Stimulated activated CD4-positive, alpha-beta T cell treated with anti-CD3 and anti-CD28 coated beads, Interleukin-4, amount 100 ng/mL, for 4 hours (primary cell): ENCODE results near the gene EYS.

Experiments
- DNase-seq, 2 experiments: peaks; one replicate each; pipeline ENCODE4 v3.0.0-alpha.2; 2020

The EYS gene

DNA sequence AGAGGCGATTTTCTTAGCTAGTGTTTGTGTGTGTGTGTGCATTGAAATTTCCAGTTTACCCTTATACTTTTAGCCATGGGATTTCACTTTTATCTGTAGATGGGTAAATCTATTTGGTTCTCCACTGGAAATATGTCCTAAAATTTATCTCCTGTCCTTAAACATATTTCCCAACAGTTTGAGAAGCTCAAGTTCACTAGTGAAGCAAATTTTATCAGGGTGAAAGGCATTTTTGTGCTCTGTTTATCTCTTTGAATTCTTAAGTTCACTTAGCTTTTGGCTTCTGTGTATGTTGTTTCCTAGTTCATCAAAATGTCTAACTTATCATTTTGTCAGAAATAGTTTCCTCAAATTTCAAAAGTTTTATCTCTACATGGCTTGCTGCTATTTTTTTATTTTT, 1509.8 kb downstream of the EYS start:
- DNase-seq, result no peak

- no peak for DNase-seq
Observed at GRCh38 chr6:64186592-64186991, 1520.4 kb downstream of the EYS start.

- DNase-seq, result no peak
Observed at GRCh38 chr6:64185621-64186020, 1521.4 kb downstream of the EYS start.

- no peak for DNase-seq
Observed at GRCh38 chr6:64175296-64175695, 1531.7 kb downstream of the EYS start.

DNA sequence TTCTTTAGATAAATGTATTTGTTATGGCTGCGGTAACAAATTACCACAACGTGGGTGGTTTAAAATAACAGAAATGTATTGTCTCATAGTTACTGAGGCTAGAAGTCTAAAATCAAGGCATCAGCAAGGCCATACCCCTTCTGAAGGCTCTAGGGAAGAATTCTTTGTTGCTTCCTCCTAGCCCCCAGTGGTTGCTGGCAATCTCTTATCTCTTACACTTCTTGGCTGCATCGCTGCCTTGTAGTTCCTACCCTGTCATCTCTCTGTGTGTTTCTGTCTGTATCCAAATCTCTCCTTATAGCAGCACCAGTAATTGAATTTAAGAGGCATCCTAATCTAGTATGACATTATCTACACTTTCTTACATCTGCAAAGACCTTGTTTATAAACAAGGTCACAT, 1536.7 kb downstream of the EYS start:
- no peak for DNase-seq

DNA sequence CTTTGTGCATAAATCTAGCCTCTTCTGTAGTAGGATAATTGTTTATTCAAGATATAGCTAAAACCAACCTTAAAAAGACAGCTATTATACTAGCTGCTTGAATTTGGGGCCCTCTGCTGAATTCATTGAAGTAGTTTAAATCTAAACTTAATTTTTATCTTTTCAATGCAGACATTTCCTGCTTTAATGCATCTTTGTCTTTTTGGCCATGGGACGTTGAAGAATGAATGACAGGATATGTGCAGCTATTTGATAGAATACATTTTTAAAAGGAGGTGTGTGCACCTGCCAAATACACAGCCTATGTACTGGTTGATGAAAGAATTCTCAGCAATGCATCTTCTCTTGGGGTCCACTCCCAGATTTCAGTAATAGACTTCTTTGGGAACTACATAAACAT, 1546.5 kb downstream of the EYS start:
- no peak for DNase-seq

GRCh38 chr6:64155063-64155462, 1552.0 kb downstream of the EYS start:
- DNase-seq, result no peak

GRCh38 chr6:64146876-64147275, 1560.2 kb downstream of the EYS start:
- DNase-seq, result no peak

DNA sequence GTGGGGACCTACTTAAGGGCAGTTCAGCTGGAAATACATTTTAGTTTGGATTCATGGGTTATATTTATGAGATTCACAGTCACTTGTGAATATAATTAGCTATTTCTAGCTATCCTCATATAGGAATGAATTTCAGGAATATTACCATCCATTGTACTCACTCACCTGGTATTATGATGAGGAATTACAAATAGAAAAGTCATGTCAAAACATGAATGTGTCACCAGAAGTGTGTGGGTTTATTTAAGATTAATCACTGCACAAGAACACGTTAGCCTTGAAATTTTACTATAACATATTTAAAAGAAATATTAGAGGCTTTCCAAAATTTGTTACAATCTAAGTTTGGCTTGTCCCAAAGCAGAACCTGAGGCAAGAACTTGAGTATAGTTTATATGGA, 1560.9 kb downstream of the EYS start:
- DNase-seq, result no peak

- DNase-seq, result no peak
Observed at GRCh38 chr6:64145658-64146057, 1561.4 kb downstream of the EYS start.

GRCh38 chr6:64143101-64143500, 1563.9 kb downstream of the EYS start:
- DNase-seq, result no peak

- no peak for DNase-seq
Observed at GRCh38 chr6:64141680-64142079, 1565.3 kb downstream of the EYS start.

GRCh38 chr6:64128301-64129024, 1578.6 kb downstream of the EYS start:
- no peak for DNase-seq

GRCh38 chr6:64123761-64124633, 1583.0 kb downstream of the EYS start:
- no peak for DNase-seq

DNA sequence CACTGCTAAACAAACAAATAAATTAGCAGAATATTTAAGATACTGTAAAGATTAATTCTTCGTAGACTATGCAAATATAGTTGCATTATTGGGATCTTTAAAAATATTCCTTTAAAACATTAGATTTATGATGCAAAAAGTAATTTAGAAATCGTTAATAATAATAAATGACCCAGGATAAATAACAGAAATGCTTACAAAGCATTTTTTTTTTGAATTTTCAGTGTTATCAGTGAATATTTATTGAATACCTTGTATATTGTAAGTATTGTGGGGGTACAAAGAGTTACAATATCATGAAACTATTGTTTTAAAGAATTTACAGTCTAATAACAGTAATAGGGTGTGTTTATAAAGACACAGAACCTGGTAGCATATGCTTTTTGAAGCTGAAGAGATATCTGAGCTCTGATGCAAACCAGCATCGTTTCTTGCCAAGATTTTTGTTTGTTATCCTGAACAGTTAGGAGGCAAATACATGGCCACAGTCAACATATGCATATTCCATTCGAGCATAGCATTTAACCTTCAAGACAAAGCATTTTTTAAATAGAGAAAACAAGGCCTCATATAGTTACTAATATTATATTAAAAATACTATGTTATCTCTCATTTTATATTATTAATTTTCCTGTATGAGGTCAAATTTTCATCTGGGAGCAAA, 1584.2 kb downstream of the EYS start:
- no peak for DNase-seq

DNA sequence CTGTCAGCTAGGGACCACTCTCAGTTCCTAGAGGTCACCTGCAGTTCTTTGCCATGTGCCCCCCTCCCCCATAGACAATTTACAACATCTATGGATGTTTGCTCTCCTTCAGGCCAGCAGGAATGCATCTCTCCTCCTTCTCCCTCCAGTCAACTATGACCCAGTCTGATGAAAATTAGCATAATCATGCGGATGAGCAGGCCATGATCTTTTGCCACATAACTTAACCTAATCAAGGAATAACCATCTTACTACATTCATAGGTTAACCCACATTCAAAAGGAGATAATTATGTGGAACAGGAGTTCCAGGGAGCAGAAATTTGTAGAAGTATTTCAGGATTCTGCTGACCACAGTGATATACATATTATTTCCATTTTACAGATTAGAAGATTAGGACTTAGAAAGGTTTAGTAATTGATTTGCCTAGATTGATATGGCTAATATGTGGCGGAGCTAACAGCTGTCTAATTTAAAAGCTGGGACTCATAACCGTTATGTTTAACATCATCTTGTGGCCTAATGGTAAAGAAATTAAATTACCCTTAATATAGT, 1585.9 kb downstream of the EYS start:
- no peak for DNase-seq

- DNase-seq, result no peak
Observed at GRCh38 chr6:64113704-64114103, 1593.3 kb downstream of the EYS start.

- DNase-seq, result no peak
Observed at GRCh38 chr6:64104051-64104450, 1603.0 kb downstream of the EYS start.

- DNase-seq, result no peak
Observed at GRCh38 chr6:64103480-64103879, 1603.5 kb downstream of the EYS start.

DNA sequence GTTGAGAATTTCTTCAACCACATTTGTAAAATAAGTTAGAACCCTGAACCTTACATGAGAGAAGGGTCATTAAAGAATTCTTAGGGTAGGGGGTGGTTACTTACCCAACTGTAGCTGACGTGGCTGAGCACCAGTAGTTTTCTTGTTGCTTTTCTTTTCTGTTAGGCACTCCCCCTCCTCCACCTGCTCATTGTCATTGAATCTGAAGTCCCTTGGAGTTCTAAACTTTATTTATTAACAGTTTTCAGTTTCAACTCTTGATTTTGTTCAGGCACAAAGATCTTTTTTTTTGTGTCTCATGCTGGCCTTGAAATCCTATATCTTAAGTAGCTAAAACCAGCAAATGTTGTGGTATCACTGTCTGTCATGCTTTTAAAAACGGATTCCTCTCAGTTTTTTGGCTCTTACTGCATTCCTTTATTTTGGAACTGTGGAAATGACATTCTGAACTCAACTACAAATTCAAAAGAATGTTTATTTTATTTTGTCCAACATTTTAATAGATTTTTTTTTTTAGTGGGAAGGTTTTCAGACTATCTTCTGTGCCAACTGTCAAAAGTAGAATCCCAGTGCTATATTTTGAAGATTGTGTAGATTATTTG, 1606.2 kb downstream of the EYS start:
- DNase-seq, result no peak

DNA sequence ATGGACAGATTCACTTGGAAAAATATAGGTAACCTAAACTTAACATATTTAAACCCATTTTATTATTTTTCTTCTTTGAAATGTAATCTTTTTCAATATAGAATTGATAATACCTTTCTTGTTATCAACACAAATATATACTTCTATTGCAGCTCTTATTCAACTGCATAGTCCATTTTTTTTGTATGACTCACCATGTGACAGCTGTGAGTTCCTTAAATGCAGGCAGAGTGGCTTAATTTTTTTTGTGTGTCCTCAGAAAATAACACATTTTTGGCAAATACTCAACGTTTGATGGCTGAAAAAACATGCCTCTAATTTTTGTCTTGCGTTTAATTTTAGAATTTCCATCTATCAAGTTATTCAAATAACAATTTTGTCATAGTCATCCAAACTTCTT, 1616.7 kb downstream of the EYS start:
- no peak for DNase-seq

DNA sequence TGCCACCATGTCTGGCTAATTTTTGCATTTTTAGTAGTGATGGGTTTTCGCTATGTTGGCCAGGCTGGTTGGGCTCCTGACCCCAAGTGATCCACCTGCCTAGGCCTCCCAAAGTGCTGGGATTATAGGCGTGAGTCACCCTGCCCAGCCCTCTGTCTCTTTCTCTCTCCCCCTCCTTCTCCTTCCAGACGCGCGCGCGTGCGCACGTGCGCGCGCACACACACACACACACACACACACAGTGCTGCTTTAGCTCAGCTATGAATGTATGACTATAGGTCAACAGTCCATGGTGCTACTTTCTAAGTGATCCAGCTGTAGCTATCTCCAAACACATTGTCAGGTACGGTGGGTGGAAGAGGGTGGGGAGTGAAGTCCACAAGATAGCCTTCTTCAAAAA, 1621.9 kb downstream of the EYS start:
- DNase-seq, result no peak

GRCh38 chr6:64084185-64084663, 1622.8 kb downstream of the EYS start:
- no peak for DNase-seq
